Adrenal gland (tissue), 5 donors: Measurements from ENCODE around the gene EXO1.
"Not testable (repeated sequence)": the region's sequence is repeated elsewhere in the genome, so short reads cannot be mapped to it uniquely, and the experiment has no call there.

ENCODE experiments used
- CTCF ChIP-seq, 6 experiments: fragments of 450-650 bp in 4 of 6; fragments of 200-600 bp in 2 of 6; sonication (generic) in 1 of 6; IDR thresholded peaks; 1 replicate in 5 of 6; 2 replicates in 1 of 6; pipeline versions ENCODE4 v1.5.1 to v1.8.0; 2016 to 2021; ENCODE audit warnings: antibody characterized with exemption in 6 of 6, mild to moderate bottlenecking in 2 of 6, moderate library complexity in 1 of 6
- POLR2A ChIP-seq, 2 donors: fragments of 450-650 bp; IDR thresholded peaks; one replicate each; pipeline ENCODE4 v1.6.1; 2017; ENCODE audit warnings: antibody characterized with exemption in 2 of 2, mild to moderate bottlenecking in 2 of 2, moderate library complexity in 1 of 2
- donor health status: DM: no; HTN: no; CAD: no.

GRCh38 chr1:241826613-241827012 is 21.4 kb upstream of the EXO1 start:
- not testable (repeated sequence) for TF ChIP-seq CTCF, POLR2A (IDR thresholded peaks at IDR 0.05)
